HG03460 (cell line): ENCODE data around the gene AGAP5.
"Not testable (repeated sequence)": the region's sequence is repeated elsewhere in the genome, so short reads cannot be mapped to it uniquely, and the experiment has no call there.

ENCODE experiments used
- ATAC-seq: cut with Tn5 transposase; IDR thresholded peaks from one replicate; pipeline ENCODE4 v1.9.1; 2021; ENCODE audit not compliant: unreplicated experiment

AGAP5 gene

GRCh38 chr10:73662705-73663104 lies 35.2 kb downstream of the AGAP5 start:
- ATAC-seq: not testable (repeated sequence)

GRCh38 chr10:73655990-73656298 lies 42.0 kb downstream of the AGAP5 start, which contains the start of gene SYNPO2L:
Gene SYNPO2L, minus strand, starts transcription at chr10:73656029. Its CDS starts 107 bp downstream, at chr10:73655922.
- ATAC-seq: no peak

- no peak for ATAC-seq
Observed at GRCh38 chr10:73655257-73655989, 42.5 kb downstream of the AGAP5 start.

- ATAC-seq: no peak
Observed at GRCh38 chr10:73653701-73654100, 44.2 kb downstream of the AGAP5 start.

- ATAC-seq: no peak
Observed at GRCh38 chr10:73653195-73653594, 44.7 kb downstream of the AGAP5 start.

GRCh38 chr10:73650537-73651331 lies 47.2 kb downstream of the AGAP5 start:
- no peak for ATAC-seq

GRCh38 chr10:73649876-73650536 lies 47.9 kb downstream of the AGAP5 start:
- ATAC-seq: no peak

GRCh38 chr10:73648975-73649829 lies 48.7 kb downstream of the AGAP5 start:
- no peak for ATAC-seq

GRCh38 chr10:73647875-73648651 lies 49.8 kb downstream of the AGAP5 start:
- ATAC-seq: no peak

GRCh38 chr10:73647211-73647874 lies 50.6 kb downstream of the AGAP5 start:
- no peak for ATAC-seq

GRCh38 chr10:73646598-73647041 lies 51.3 kb downstream of the AGAP5 start:
- no peak for ATAC-seq

GRCh38 chr10:73645251-73645650 lies 52.7 kb downstream of the AGAP5 start:
- no peak for ATAC-seq

GRCh38 chr10:73644767-73645166 lies 53.1 kb downstream of the AGAP5 start:
- ATAC-seq: no peak

GRCh38 chr10:73644015-73644743 lies 53.7 kb downstream of the AGAP5 start:
- no peak for ATAC-seq

- ATAC-seq: no peak
Observed at GRCh38 chr10:73643362-73643761, 54.5 kb downstream of the AGAP5 start.

- no peak for ATAC-seq
Observed at GRCh38 chr10:73641328-73642060, 56.4 kb downstream of the AGAP5 start, which contains the start of gene MYOZ1. Gene MYOZ1, minus strand, starts transcription at chr10:73641474. Its CDS starts 1,457 bp downstream, at chr10:73640017.

GRCh38 chr10:73639286-73639685 lies 58.6 kb downstream of the AGAP5 start:
- ATAC-seq: no peak

GRCh38 chr10:73635781-73636180 lies 62.1 kb downstream of the AGAP5 start:
- ATAC-seq: no peak
